ENCODE measurements around the gene PLIN3.

- TF ChIP-seq EZH2 (IDR thresholded peaks at IDR 0.05; ENCODE audit: low read length) (no peak), CTCF (optimal IDR thresholded peaks at IDR 0.05 in 1 of 3, IDR thresholded peaks at IDR 0.05 in 1 of 3, conservative IDR thresholded peaks at IDR 0.05 in 1 of 3; ENCODE audit: extremely low read depth in 1 of 3, insufficient read depth in 2 of 3, low read length in 3 of 3) (no peak)
These were observed 66.3 kb downstream of the PLIN3 start for GRCh38 chr19:4801085-4801619.

Measured in keratinocyte (primary cell).